Endothelial cell of umbilical vein (primary cell): ENCODE results near the gene PILRA. TPM values are rescaled to one million over a fixed set of nuclear protein-coding genes. Genes with fewer than 3 reads are reported as not detected.

Experiments
- BruUV-seq: library from RNA; stranded (reverse); fragments of 400-500 nt; replicated peaks from 2 replicates; lab custom pipeline; 2021; lab: Mats Ljungman, UMichigan
- CTCF ChIA-PET: fragments of 300-600, 350-600 bp; sonication (Branson Sonifier 250); formaldehyde crosslinking; loops from one replicate; lab custom pipeline; 2021; ENCODE audit warnings: antibody characterized with exemption, inconsistent platforms; lab: Charles Lee
- POLR2A ChIA-PET: fragments of 300-600, 350-600 bp; sonication (Branson Sonifier 250); formaldehyde crosslinking; loops from one replicate; lab custom pipeline; 2021; ENCODE audit warnings: antibody characterized with exemption, inconsistent platforms; lab: Charles Lee
- DNase-seq: peaks from one replicate; pipeline ENCODE4 v3.0.0-alpha.2; 2011; ENCODE audit warnings: low read depth, low spot score
- FAIRE-seq: peaks from 2 replicates; lab custom pipeline; 2011; peaks lifted over from hg19 to GRCh38; lab: Jason Lieb, UNC
- H2AFZ ChIP-seq: 2 replicates; pipeline ENCODE4 v1.6.0; 2012; ENCODE audit warnings: low read depth, low read length, control low read depth, inconsistent platforms
- H3K27ac ChIP-seq: 2 replicates; pipeline ENCODE4 v1.5.1; 2011; ENCODE audit warnings: low read depth, mild to moderate bottlenecking, control low read depth, low read length, moderate library complexity; ENCODE audit not compliant: insufficient read depth
- H3K27me3 ChIP-seq, 2 experiments: 2 replicates each; pipeline versions ENCODE4 v1.6.0 to v1.6.1; 2011; ENCODE audit warnings: low read length in 2 of 2, mixed read lengths in 1 of 2; ENCODE audit not compliant: control insufficient read depth in 2 of 2, insufficient read depth in 2 of 2
- H3K36me3 ChIP-seq, 2 experiments: 2 replicates in 1 of 2; 3 replicates in 1 of 2; pipeline ENCODE4 v1.5.1; 2011; ENCODE audit warnings: low read length in 2 of 2, mild to moderate bottlenecking in 1 of 2, moderate library complexity in 1 of 2; ENCODE audit not compliant: control insufficient read depth in 2 of 2, insufficient read depth in 2 of 2; ENCODE audit errors: extremely low read depth in 1 of 2
- H3K4me1 ChIP-seq: 3 replicates; pipeline ENCODE4 v1.5.1; 2011; ENCODE audit warnings: mild to moderate bottlenecking, low read length; ENCODE audit not compliant: control insufficient read depth, insufficient read depth; ENCODE audit errors: extremely low read depth
- H3K4me2 ChIP-seq: 2 replicates; pipeline ENCODE4 v1.6.1; 2011; ENCODE audit warnings: low read length, control low read depth, mixed read lengths; ENCODE audit not compliant: insufficient read depth
- H3K4me3 ChIP-seq, 3 experiments: fragments of 200-600 bp in 1 of 3; sonication (generic), shearing (Covaris generic) in 1 of 3; replicated peaks in 1 of 3; 2 replicates each; pipeline ENCODE4 v1.5.1; 2011 to 2016; ENCODE audit warnings: control low read depth in 3 of 3, low read length in 3 of 3, mild to moderate bottlenecking in 2 of 3, inconsistent platforms in 1 of 3, low read depth in 1 of 3, moderate library complexity in 1 of 3; ENCODE audit not compliant: insufficient read depth in 1 of 3
- H3K79me2 ChIP-seq: 2 replicates; pipeline ENCODE4 v1.6.0; 2012; ENCODE audit warnings: low read length, inconsistent platforms; ENCODE audit not compliant: control insufficient read depth, insufficient read depth
- H3K9ac ChIP-seq: replicated peaks from 2 replicates; pipeline ENCODE3; 2011; ENCODE audit warnings: low read length, control low read depth; ENCODE audit not compliant: insufficient read depth; ENCODE audit errors: extremely low read depth
- H3K9me1 ChIP-seq: replicated peaks from 3 replicates; pipeline ENCODE4 v1.6.0; 2011; ENCODE audit warnings: mild to moderate bottlenecking, low read length; ENCODE audit not compliant: control insufficient read depth, insufficient read depth; ENCODE audit errors: extremely low read depth
- H3K9me3 ChIP-seq: replicated peaks from 2 replicates; pipeline ENCODE4 v1.5.1; 2012; ENCODE audit warnings: low read length, inconsistent platforms; ENCODE audit not compliant: control insufficient read depth, insufficient read depth
- H4K20me1 ChIP-seq: replicated peaks from 2 replicates; pipeline ENCODE3; 2011; ENCODE audit warnings: mild to moderate bottlenecking, low read length; ENCODE audit not compliant: control insufficient read depth, insufficient read depth; ENCODE audit errors: extremely low read depth
- FOS ChIP-seq: IDR thresholded peaks from 2 replicates; pipeline ENCODE4 v1.6.1; 2011; ENCODE audit warnings: mild to moderate bottlenecking, low read length, moderate library complexity, borderline replicate concordance; ENCODE audit not compliant: insufficient read depth
- JUN ChIP-seq: IDR thresholded peaks from 2 replicates; pipeline ENCODE4 v1.6.1; 2011; ENCODE audit warnings: borderline replicate concordance, low read depth; ENCODE audit not compliant: insufficient read length, insufficient read depth
- POLR2A ChIP-seq: IDR thresholded peaks from 2 replicates; pipeline ENCODE4 v1.6.1; 2012; ENCODE audit warnings: low read depth, mild to moderate bottlenecking, control low read depth, low read length
- dilution Hi-C: fragments of 300-500 bp; cut with MboI; formaldehyde crosslinking; loops from one replicate; pipeline ENCODE4 v1.15.0; 2019; ENCODE audit warnings: low sequenced_read_pairs; ENCODE audit not compliant: extremely low pct_ligation_motif_present
- intact Hi-C: fragments of 100-400 bp; cut with micrococcal nuclease; formaldehyde crosslinking; loops from one replicate; pipeline ENCODE4 v1.10.0; 2022
- polyA plus RNA-seq, 4 experiments: library from polyadenylated mRNA; depleted of rRNA in 3 of 4; stranded (reverse) in 3 of 4; unstranded in 1 of 4; fragments of >200 nt; gene quantifications; 2 replicates each; pipeline versions ENCODE4 v1.2.1 to v1.2.3, GENCODE V29; 2011 to 2012; ENCODE audit warnings: missing spikeins in 1 of 4
- small RNA-seq: library from RNA; depleted of rRNA; stranded (forward); fragments of <200 nt; gene quantifications from one replicate; pipeline ENCODE3, GENCODE V24; 2012; ENCODE audit warnings: low replicate concordance, low read depth; ENCODE audit not compliant: insufficient read depth, insufficient read length
- total RNA-seq: library from RNA; stranded (reverse); gene quantifications from 2 replicates; pipeline ENCODE4 v1.2.3, GENCODE V29; 2021
- TF ChIP-seq, protein P1 (sequence below), 2 donors: IDR thresholded peaks; 1 replicate in 1 of 2; 2 replicates in 1 of 2; pipeline ENCODE4 v1.5.1; 2011; ENCODE audit warnings: low read length in 2 of 2, mild to moderate bottlenecking in 2 of 2, moderate library complexity in 2 of 2, control low read depth in 1 of 2, inconsistent platforms in 1 of 2, low read depth in 1 of 2; ENCODE audit not compliant: insufficient read depth in 1 of 2; ENCODE audit errors: extremely low read depth in 1 of 2
- TF ChIP-seq, protein P2 (sequence below): IDR thresholded peaks from 2 replicates; pipeline ENCODE4 v1.6.1; 2011; ENCODE audit not compliant: insufficient read depth, insufficient read length

Gene PILRA
- total and polyA plus RNA-seq, 2 donors (not counting 3 experiments of a cell fraction or from before 2014, with no cell fraction given), result 0.61 to 1.3 TPM

DNA sequence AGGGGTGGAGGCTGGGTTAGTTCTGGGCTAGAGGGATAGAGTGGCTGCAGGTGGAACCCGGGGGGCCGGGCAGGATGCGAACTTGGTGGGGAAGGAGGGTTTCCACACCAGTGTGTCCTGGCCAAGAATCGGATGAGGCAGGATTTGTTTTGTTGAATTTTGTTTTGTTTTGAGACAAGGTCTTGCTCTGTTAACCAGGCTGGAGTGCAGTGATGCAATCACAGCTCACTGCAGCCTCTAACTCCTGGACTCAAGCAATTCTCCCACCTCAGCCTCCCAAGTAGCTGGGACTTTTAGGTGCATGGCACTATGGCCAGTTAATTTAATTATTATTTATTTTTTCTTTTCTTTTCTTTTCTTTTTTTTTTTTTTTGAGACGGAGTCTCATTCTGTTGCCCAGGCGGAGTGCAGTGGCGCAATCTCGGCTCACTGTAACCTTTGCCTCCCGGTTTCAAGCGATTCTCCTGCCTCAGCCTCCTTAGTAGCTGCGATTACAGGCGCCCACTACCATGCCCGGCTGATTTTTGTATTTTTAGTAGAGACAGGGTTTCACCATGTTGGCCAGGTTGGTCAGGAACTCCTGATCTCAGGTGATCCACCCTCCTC, 76.0 kb downstream of the PILRA start:
- BruUV-seq, result no TSS peak
- Histone ChIP-seq H3K4me2 (no peak overlapping the region), H3K79me2 (no peaks in the 10 kb centered on the region), H3K36me3 (no peaks in the 10 kb centered on the region), H2AFZ (no peak overlapping the region), H3K4me1 (peaks cover 24% of the 10 kb centered on the region), H3K9me3 (no peaks in the 10 kb centered on the region), H3K9ac (no peak overlapping the region), H3K4me3 (no peak overlapping the region), H3K27ac (no peak overlapping the region), H3K27me3 (no peaks in the 10 kb centered on the region), H3K9me1 (no peaks in the 10 kb centered on the region), H4K20me1 (no peaks in the 10 kb centered on the region)
- no peak for DNase-seq
- POLR2A ChIA-PET, result interaction anchor here (1.7 kb wide), 1 partner anchor 20 kb away, joined by 7 read pairs; the partner anchor contains the start of genes MEPCE and ZCWPW1
- intact Hi-C loops, result no loop called here
- TF ChIP-seq, protein P1, sequence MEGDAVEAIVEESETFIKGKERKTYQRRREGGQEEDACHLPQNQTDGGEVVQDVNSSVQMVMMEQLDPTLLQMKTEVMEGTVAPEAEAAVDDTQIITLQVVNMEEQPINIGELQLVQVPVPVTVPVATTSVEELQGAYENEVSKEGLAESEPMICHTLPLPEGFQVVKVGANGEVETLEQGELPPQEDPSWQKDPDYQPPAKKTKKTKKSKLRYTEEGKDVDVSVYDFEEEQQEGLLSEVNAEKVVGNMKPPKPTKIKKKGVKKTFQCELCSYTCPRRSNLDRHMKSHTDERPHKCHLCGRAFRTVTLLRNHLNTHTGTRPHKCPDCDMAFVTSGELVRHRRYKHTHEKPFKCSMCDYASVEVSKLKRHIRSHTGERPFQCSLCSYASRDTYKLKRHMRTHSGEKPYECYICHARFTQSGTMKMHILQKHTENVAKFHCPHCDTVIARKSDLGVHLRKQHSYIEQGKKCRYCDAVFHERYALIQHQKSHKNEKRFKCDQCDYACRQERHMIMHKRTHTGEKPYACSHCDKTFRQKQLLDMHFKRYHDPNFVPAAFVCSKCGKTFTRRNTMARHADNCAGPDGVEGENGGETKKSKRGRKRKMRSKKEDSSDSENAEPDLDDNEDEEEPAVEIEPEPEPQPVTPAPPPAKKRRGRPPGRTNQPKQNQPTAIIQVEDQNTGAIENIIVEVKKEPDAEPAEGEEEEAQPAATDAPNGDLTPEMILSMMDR (IDR thresholded peaks at IDR 0.05; ENCODE audit: extremely low read depth in 1 of 2, insufficient read depth in 1 of 2, low read depth in 1 of 2, low read length in 2 of 2), result no peak
- no peak for TF ChIP-seq POLR2A
- no peak for TF ChIP-seq JUN
- TF ChIP-seq, protein P2, sequence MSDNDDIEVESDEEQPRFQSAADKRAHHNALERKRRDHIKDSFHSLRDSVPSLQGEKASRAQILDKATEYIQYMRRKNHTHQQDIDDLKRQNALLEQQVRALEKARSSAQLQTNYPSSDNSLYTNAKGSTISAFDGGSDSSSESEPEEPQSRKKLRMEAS, result no peak
- TF ChIP-seq FOS, result no peak
- CTCF ChIA-PET, result interaction anchor here (0.7 to 2.3 kb wide), 4 partner anchors 13 to 105 kb away, joined by 3 to 9 read pairs (median 6); partner anchors contain the start of gene PPP1R35
- dilution Hi-C loops, result no loop called here
- no peak for FAIRE-seq

Small RNA genes within 50 kb of the gene (small RNA-seq; reads per million reads assigned to genes)
- gene RF00019, result not detected

Other genes with a start within 250 kb of the PILRA start
- gene MBLAC1, start 246.5 kb upstream of the PILRA start, total RNA-seq, result 1.3 and 1.8 TPM in 2 replicates
- 1.8 and 2.1 TPM in 2 replicates for gene MBLAC1, start 246.5 kb upstream of the PILRA start, polyA plus RNA-seq
- 139 and 140 TPM in 2 replicates for gene LAMTOR4, start 224.6 kb upstream of the PILRA start, total RNA-seq
- gene LAMTOR4, start 224.6 kb upstream of the PILRA start, polyA plus RNA-seq, result 492 and 520 TPM in 2 replicates
- 23.0 and 24.0 TPM in 2 replicates for gene TRAPPC14, start 214.8 kb upstream of the PILRA start, total RNA-seq
- 13.3 and 15.6 TPM in 2 replicates for gene TRAPPC14, start 214.8 kb upstream of the PILRA start, polyA plus RNA-seq
- 6.6 and 7.9 TPM in 2 replicates for gene GAL3ST4, start 204.9 kb upstream of the PILRA start, total RNA-seq
- 14.6 and 16.7 TPM in 2 replicates for gene GAL3ST4, start 204.9 kb upstream of the PILRA start, polyA plus RNA-seq
- gene GPC2, start 196.1 kb upstream of the PILRA start, total RNA-seq, result 17.5 and 20.9 TPM in 2 replicates
- gene GPC2, start 196.1 kb upstream of the PILRA start, polyA plus RNA-seq, result 9.2 and 10.7 TPM in 2 replicates
- 0.55 and 1.4 TPM in 2 replicates for gene STAG3, start 195.6 kb upstream of the PILRA start, total RNA-seq
- 0.29 and 0.40 TPM in 2 replicates for gene STAG3, start 195.6 kb upstream of the PILRA start, polyA plus RNA-seq
- gene PVRIG, start 153.5 kb upstream of the PILRA start, total RNA-seq, result 0.80 TPM in 1 of 2 replicates, not detected in the other
- gene PVRIG, start 153.5 kb upstream of the PILRA start, polyA plus RNA-seq, result not detected in 2 replicates
- gene SPDYE3, start 65.8 kb upstream of the PILRA start, total RNA-seq, result not detected in 2 replicates
- gene SPDYE3, start 65.8 kb upstream of the PILRA start, polyA plus RNA-seq, result not detected in 2 replicates
- 36.5 and 42.5 TPM in 2 replicates for gene PILRB, start 15.4 kb upstream of the PILRA start, total RNA-seq
- 45.2 and 47.9 TPM in 2 replicates for gene PILRB, start 15.4 kb upstream of the PILRA start, polyA plus RNA-seq
- gene ZCWPW1, start 55.2 kb downstream of the PILRA start, total RNA-seq, result 0.31 and 0.48 TPM in 2 replicates
- gene ZCWPW1, start 55.2 kb downstream of the PILRA start, polyA plus RNA-seq, result 0.30 and 0.32 TPM in 2 replicates
- gene MEPCE, start 56.3 kb downstream of the PILRA start, total RNA-seq, result 37.1 and 45.8 TPM in 2 replicates
- gene MEPCE, start 56.3 kb downstream of the PILRA start, polyA plus RNA-seq, result 23.3 and 24.3 TPM in 2 replicates
- gene PPP1R35, start 63.0 kb downstream of the PILRA start, total RNA-seq, result 42.4 and 46.1 TPM in 2 replicates
- gene PPP1R35, start 63.0 kb downstream of the PILRA start, polyA plus RNA-seq, result 37.7 and 47.9 TPM in 2 replicates
- 1.5 and 4.1 TPM in 2 replicates for gene SPACDR, start 90.8 kb downstream of the PILRA start, total RNA-seq
- gene SPACDR, start 90.8 kb downstream of the PILRA start, polyA plus RNA-seq, result 1.6 and 1.9 TPM in 2 replicates
- 66.3 and 84.4 TPM in 2 replicates for gene TSC22D4, start 105.7 kb downstream of the PILRA start, total RNA-seq
- gene TSC22D4, start 105.7 kb downstream of the PILRA start, polyA plus RNA-seq, result 40.1 and 52.5 TPM in 2 replicates
- gene NYAP1, start 110.4 kb downstream of the PILRA start, total RNA-seq, result 2.0 and 2.8 TPM in 2 replicates
- gene NYAP1, start 110.4 kb downstream of the PILRA start, polyA plus RNA-seq, result 0.37 and 0.46 TPM in 2 replicates
- 36.3 and 44.6 TPM in 2 replicates for gene AGFG2, start 165.7 kb downstream of the PILRA start, total RNA-seq
- gene AGFG2, start 165.7 kb downstream of the PILRA start, polyA plus RNA-seq, result 33.6 and 47.9 TPM in 2 replicates
- 2.4 and 3.2 TPM in 2 replicates for gene SAP25, start 200.4 kb downstream of the PILRA start, total RNA-seq
- 3.2 and 5.0 TPM in 2 replicates for gene SAP25, start 200.4 kb downstream of the PILRA start, polyA plus RNA-seq
- gene LRCH4, start 212.6 kb downstream of the PILRA start, total RNA-seq, result 56.1 and 61.5 TPM in 2 replicates
- gene LRCH4, start 212.6 kb downstream of the PILRA start, polyA plus RNA-seq, result 32.1 and 40.6 TPM in 2 replicates
- gene FBXO24, start 212.8 kb downstream of the PILRA start, total RNA-seq, result 0.35 and 0.38 TPM in 2 replicates
- gene FBXO24, start 212.8 kb downstream of the PILRA start, polyA plus RNA-seq, result 0.16 and 0.37 TPM in 2 replicates
- gene PCOLCE, start 228.9 kb downstream of the PILRA start, total RNA-seq, result 4.3 and 4.7 TPM in 2 replicates
- 1.2 and 2.5 TPM in 2 replicates for gene PCOLCE, start 228.9 kb downstream of the PILRA start, polyA plus RNA-seq
- gene MOSPD3, start 239.1 kb downstream of the PILRA start, total RNA-seq, result 24.2 and 24.4 TPM in 2 replicates
- 40.7 and 53.5 TPM in 2 replicates for gene MOSPD3, start 239.1 kb downstream of the PILRA start, polyA plus RNA-seq